Astrocyte (in vitro differentiated cells and primary cell): ENCODE measurements around the gene CDHR4.

Experiments
- EZH2 ChIP-seq: IDR thresholded peaks from 2 replicates; pipeline ENCODE4 v1.6.1; 2012; ENCODE audit warnings: mild to moderate bottlenecking, low read length, inconsistent platforms; ENCODE audit not compliant: insufficient read depth
- TF ChIP-seq, protein P1 (sequence below): IDR thresholded peaks from 2 replicates; pipeline ENCODE4 v1.5.1; 2011; ENCODE audit warnings: low read depth, mild to moderate bottlenecking, inconsistent platforms, low read length, moderate library complexity; ENCODE audit not compliant: insufficient read depth

DNA sequence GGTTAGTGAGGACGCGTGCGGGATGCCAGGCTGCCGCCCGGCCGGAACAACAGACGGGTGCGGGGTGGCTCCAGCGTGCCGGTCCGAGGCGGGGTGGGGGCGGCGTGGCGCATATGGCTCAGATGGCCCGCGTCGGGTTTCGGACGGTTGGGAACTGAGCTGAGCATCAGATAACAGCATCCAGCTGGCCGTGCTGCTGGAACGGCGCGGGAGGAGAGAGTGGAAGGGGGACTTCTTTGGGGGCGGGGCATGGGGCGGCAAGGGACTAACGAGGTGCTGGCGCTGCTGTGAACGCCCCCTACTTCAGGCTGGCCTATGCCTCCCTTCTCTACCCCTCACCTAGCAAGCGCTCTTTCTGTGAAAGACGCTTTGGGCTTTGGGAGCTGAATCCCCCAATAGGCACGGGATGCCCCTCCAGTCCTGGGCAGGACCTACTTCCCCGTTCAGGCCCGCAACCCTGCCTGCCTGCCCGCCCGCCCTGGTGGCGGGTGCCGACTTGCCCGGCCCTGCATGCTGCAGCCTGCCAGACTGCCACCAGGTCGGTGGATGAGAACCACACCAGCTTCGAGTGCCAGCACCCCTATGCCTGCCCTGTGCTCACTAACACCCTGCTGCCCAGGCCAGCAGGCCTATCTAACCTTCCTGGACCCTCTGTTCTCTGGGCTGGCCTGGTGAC is 3.9 kb upstream of the CDHR4 start:
- TF ChIP-seq, protein P1, sequence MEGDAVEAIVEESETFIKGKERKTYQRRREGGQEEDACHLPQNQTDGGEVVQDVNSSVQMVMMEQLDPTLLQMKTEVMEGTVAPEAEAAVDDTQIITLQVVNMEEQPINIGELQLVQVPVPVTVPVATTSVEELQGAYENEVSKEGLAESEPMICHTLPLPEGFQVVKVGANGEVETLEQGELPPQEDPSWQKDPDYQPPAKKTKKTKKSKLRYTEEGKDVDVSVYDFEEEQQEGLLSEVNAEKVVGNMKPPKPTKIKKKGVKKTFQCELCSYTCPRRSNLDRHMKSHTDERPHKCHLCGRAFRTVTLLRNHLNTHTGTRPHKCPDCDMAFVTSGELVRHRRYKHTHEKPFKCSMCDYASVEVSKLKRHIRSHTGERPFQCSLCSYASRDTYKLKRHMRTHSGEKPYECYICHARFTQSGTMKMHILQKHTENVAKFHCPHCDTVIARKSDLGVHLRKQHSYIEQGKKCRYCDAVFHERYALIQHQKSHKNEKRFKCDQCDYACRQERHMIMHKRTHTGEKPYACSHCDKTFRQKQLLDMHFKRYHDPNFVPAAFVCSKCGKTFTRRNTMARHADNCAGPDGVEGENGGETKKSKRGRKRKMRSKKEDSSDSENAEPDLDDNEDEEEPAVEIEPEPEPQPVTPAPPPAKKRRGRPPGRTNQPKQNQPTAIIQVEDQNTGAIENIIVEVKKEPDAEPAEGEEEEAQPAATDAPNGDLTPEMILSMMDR = no peak
- no peak for TF ChIP-seq EZH2
